Measurements from ENCODE around the gene NBPF3.

GRCh38 chr1:21449906-21450305 lies 10.0 kb downstream of the NBPF3 start:
- TF ChIP-seq, protein P1, sequence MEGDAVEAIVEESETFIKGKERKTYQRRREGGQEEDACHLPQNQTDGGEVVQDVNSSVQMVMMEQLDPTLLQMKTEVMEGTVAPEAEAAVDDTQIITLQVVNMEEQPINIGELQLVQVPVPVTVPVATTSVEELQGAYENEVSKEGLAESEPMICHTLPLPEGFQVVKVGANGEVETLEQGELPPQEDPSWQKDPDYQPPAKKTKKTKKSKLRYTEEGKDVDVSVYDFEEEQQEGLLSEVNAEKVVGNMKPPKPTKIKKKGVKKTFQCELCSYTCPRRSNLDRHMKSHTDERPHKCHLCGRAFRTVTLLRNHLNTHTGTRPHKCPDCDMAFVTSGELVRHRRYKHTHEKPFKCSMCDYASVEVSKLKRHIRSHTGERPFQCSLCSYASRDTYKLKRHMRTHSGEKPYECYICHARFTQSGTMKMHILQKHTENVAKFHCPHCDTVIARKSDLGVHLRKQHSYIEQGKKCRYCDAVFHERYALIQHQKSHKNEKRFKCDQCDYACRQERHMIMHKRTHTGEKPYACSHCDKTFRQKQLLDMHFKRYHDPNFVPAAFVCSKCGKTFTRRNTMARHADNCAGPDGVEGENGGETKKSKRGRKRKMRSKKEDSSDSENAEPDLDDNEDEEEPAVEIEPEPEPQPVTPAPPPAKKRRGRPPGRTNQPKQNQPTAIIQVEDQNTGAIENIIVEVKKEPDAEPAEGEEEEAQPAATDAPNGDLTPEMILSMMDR (IDR thresholded peaks at IDR 0.05), result no peak
- TF ChIP-seq REST (IDR thresholded peaks at IDR 0.05; ENCODE audit: insufficient read depth in 1 of 2, low read depth in 2 of 2, low read length in 1 of 2) (no peak), POLR2AphosphoS5 (IDR thresholded peaks at IDR 0.05; ENCODE audit: low read depth, low read length) (no peak), TCF7L2 (IDR thresholded peaks at IDR 0.05; ENCODE audit: low read depth, low read length) (no peak)
